Osteoblast (primary cell): ENCODE results near the gene POLL. TPM values are rescaled to one million over a fixed set of nuclear protein-coding genes. Genes with fewer than 3 reads are reported as not detected.

Experiments
- DNase-seq: peaks from one replicate; pipeline ENCODE4 v3.0.0; 2011; ENCODE audit warnings: low spot score, mixed read lengths; ENCODE audit not compliant: insufficient read length; ENCODE audit errors: missing footprints
- H2AFZ ChIP-seq: 2 replicates; pipeline ENCODE4 v1.6.0; 2011; ENCODE audit warnings: mild to moderate bottlenecking, low read length
- H3K27ac ChIP-seq: 2 replicates; pipeline ENCODE4 v1.5.1; 2011; ENCODE audit warnings: mild to moderate bottlenecking, low read depth, low read length, moderate library complexity
- H3K27me3 ChIP-seq: 2 replicates; pipeline ENCODE4 v1.6.0; 2012; ENCODE audit warnings: mild to moderate bottlenecking, control low read depth, inconsistent platforms, low read length, moderate library complexity; ENCODE audit not compliant: insufficient read depth
- H3K36me3 ChIP-seq: 2 replicates; pipeline ENCODE4 v1.5.1; 2011; ENCODE audit warnings: mild to moderate bottlenecking, low read length, control low read depth, moderate library complexity; ENCODE audit not compliant: insufficient read depth
- H3K4me1 ChIP-seq: 2 replicates; pipeline ENCODE4 v1.5.1; 2011; ENCODE audit warnings: mild to moderate bottlenecking, low read length, control low read depth, moderate library complexity; ENCODE audit not compliant: insufficient read depth
- H3K4me2 ChIP-seq: 2 replicates; pipeline ENCODE4 v1.6.0; 2011; ENCODE audit warnings: mild to moderate bottlenecking, low read length; ENCODE audit not compliant: insufficient read depth
- H3K4me3 ChIP-seq: fragments of 200-600 bp; sonication (generic); 3 replicates; pipeline ENCODE4 v1.5.1; 2012; ENCODE audit warnings: mild to moderate bottlenecking, low read length, inconsistent platforms; ENCODE audit not compliant: insufficient read depth
- H3K79me2 ChIP-seq: 2 replicates; pipeline ENCODE4 v1.6.0; 2012; ENCODE audit warnings: mild to moderate bottlenecking, low read length, control low read depth, inconsistent platforms; ENCODE audit not compliant: insufficient read depth
- H3K9me3 ChIP-seq: 2 replicates; pipeline ENCODE4 v1.5.1; 2011; ENCODE audit warnings: low read depth, low read length, control low read depth
- H4K20me1 ChIP-seq: 2 replicates; pipeline ENCODE4 v1.6.0; 2012; ENCODE audit warnings: mild to moderate bottlenecking, low read length, control low read depth; ENCODE audit not compliant: insufficient read depth
- CTCF ChIP-seq: IDR thresholded peaks from 2 replicates; pipeline ENCODE4 v1.5.1; 2011; ENCODE audit warnings: mild to moderate bottlenecking, low read depth, low read length, moderate library complexity; ENCODE audit errors: extremely low read depth
- total RNA-seq: library from RNA; depleted of rRNA; stranded (reverse); fragments of >200 nt; gene quantifications from 2 replicates; pipeline ENCODE4 v1.2.3, GENCODE V29; 2012

POLL gene
- total RNA-seq, 1 donor: 18.5 TPM

GRCh38 chr10:101577121-101577871 lies 10.8 kb downstream of the POLL start:
- no peaks in the 10 kb centered on the region for H3K79me2 ChIP-seq
- no peaks in the 10 kb centered on the region for H4K20me1 ChIP-seq
- DNase-seq: no peak
- H3K4me2 ChIP-seq: no peak overlapping the region
- no peak overlapping the region for H3K4me3 ChIP-seq
- H3K27ac ChIP-seq: no peak overlapping the region
- no peak for TF ChIP-seq CTCF
- H3K4me1 ChIP-seq: no peaks in the 10 kb centered on the region
- H2AFZ ChIP-seq: no peak overlapping the region
- H3K27me3 ChIP-seq: no peaks in the 10 kb centered on the region
- peaks cover 2% of the 10 kb centered on the region for H3K9me3 ChIP-seq
- peaks cover 24% of the 10 kb centered on the region for H3K36me3 ChIP-seq

GRCh38 chr10:101576211-101576863 lies 11.7 kb downstream of the POLL start:
- Histone ChIP-seq H3K27me3 (no peaks in the 10 kb centered on the region), H4K20me1 (no peaks in the 10 kb centered on the region), H3K4me1 (no peaks in the 10 kb centered on the region), H3K9me3 (peaks cover 2% of the 10 kb centered on the region), H2AFZ (no peak overlapping the region), H3K79me2 (no peaks in the 10 kb centered on the region), H3K4me2 (no peak overlapping the region), H3K27ac (no peak overlapping the region), H3K4me3 (no peak overlapping the region), H3K36me3 (peaks cover 15% of the 10 kb centered on the region)
- TF ChIP-seq CTCF: no peak
- no peak for DNase-seq

GRCh38 chr10:101575580-101576210 lies 12.4 kb downstream of the POLL start:
- no peak overlapping the region for H3K4me2 ChIP-seq
- H3K9me3 ChIP-seq: peaks cover 2% of the 10 kb centered on the region
- no peaks in the 10 kb centered on the region for H3K79me2 ChIP-seq
- DNase-seq: no peak
- H3K36me3 ChIP-seq: peaks cover 12% of the 10 kb centered on the region
- no peak overlapping the region for H2AFZ ChIP-seq
- H3K4me3 ChIP-seq: no peak overlapping the region
- no peak overlapping the region for H3K27ac ChIP-seq
- H4K20me1 ChIP-seq: no peaks in the 10 kb centered on the region
- TF ChIP-seq CTCF: no peak
- no peaks in the 10 kb centered on the region for H3K27me3 ChIP-seq
- H3K4me1 ChIP-seq: peaks cover 2% of the 10 kb centered on the region

GRCh38 chr10:101575091-101575490 lies 13.0 kb downstream of the POLL start:
- peaks cover 6% of the 10 kb centered on the region for H3K36me3 ChIP-seq

More at GRCh38 chr10:101575091-101575490, 13.0 kb downstream of the POLL start:
- H3K4me2 ChIP-seq: no peak overlapping the region
- no peaks in the 10 kb centered on the region for H4K20me1 ChIP-seq
- peaks cover 5% of the 10 kb centered on the region for H3K4me1 ChIP-seq
- H3K4me3 ChIP-seq: no peak overlapping the region
- TF ChIP-seq CTCF: no peak
- H3K27ac ChIP-seq: no peak overlapping the region
- no peaks in the 10 kb centered on the region for H3K79me2 ChIP-seq
- DNase-seq: no peak
- no peaks in the 10 kb centered on the region for H3K27me3 ChIP-seq
- peaks cover 2% of the 10 kb centered on the region for H3K9me3 ChIP-seq
- no peak overlapping the region for H2AFZ ChIP-seq
